Ovary (tissue), 9 donors: ENCODE results near the gene PLA2G4D. TPM values are rescaled to one million over a fixed set of nuclear protein-coding genes. Genes with fewer than 3 reads are reported as not detected.

ENCODE experiments used
- DNase-seq, 5 donors: peaks; one replicate each; pipeline ENCODE4 v3.0.0-alpha.2; 2019 to 2020
- H3K27ac ChIP-seq, 2 donors: fragments of 200-600 bp; one replicate each; pipeline versions ENCODE4 v1.5.1 to v1.8.0; 2019 to 2022
- H3K27me3 ChIP-seq: fragments of 200-600 bp; one replicate; pipeline ENCODE4 v1.8.0; 2022
- H3K36me3 ChIP-seq: fragments of 200-600 bp; sonication (generic); one replicate; pipeline ENCODE4 v1.5.1; 2019
- H3K4me1 ChIP-seq: one replicate; pipeline ENCODE4 v1.8.1; 2013; ENCODE audit warnings: mild to moderate bottlenecking, moderate library complexity; ENCODE audit not compliant: insufficient read depth
- H3K4me3 ChIP-seq: fragments of 200-600 bp; sonication (generic); one replicate; pipeline ENCODE4 v1.5.1; 2017
- H3K9me3 ChIP-seq, 2 donors: fragments of 200-600 bp in 1 of 2; sonication (generic) in 1 of 2; one replicate each; pipeline versions ENCODE4 v1.5.1 to v1.8.1; 2013 to 2019; ENCODE audit warnings: mild to moderate bottlenecking in 1 of 2, moderate library complexity in 1 of 2
- CTCF ChIP-seq, 3 donors: fragments of 450-650 bp in 2 of 3; fragments of 200-600 bp in 1 of 3; IDR thresholded peaks; one replicate each; pipeline versions ENCODE4 v1.5.1 to v1.8.0; 2016 to 2022; ENCODE audit warnings: antibody characterized with exemption in 3 of 3, mild to moderate bottlenecking in 1 of 3
- EP300 ChIP-seq: sonication (generic); formaldehyde crosslinking; IDR thresholded peaks from one replicate; pipeline ENCODE4 v1.6.1; 2017; ENCODE audit warnings: antibody characterized with exemption
- POLR2A ChIP-seq: fragments of 450-650 bp; IDR thresholded peaks from one replicate; pipeline ENCODE4 v1.6.1; 2017; ENCODE audit warnings: antibody characterized with exemption, mild to moderate bottlenecking, moderate library complexity
- WGBS, 3 donors: extraction: QIAGEN DNeasy Blood & Tissue Kit in 1 of 3; methylation state at CpG; one replicate each; pipeline versions ENCODE4 v1.1.5 to v1.1.7; 2013 to 2017; 5-methylcytosine and 5-hydroxymethylcytosine counted together
- intact Hi-C, 4 donors: fragments of 100-400 bp; cut with DNase I; formaldehyde crosslinking; loops; one replicate each; pipeline versions ENCODE4 v1.11.0 to v1.15.1; 2022 to 2023
- polyA plus RNA-seq, 2 donors: library from polyadenylated mRNA; stranded (reverse); fragments of 200-250 nt in 1 of 2; fragments of 350-450 nt in 1 of 2; fragmentation: Illumina TruSeq in 1 of 2; extraction: RNeasy Lipid Tissue Mini Kit (QIAGEN cat#74804) in 1 of 2; gene quantifications; one replicate each; pipeline ENCODE4 v1.2.3, GENCODE V29; 2013 to 2014
- total RNA-seq, 7 donors: library from RNA; depleted of rRNA in 2 of 7; stranded (reverse); fragments of >200 nt in 2 of 7; fragmentation: NEBNext Ultra II Directional in 3 of 7; extraction: Animal tissue kit (Norgen Biotek cat#: 25700) in 3 of 7; gene quantifications; one replicate each; pipeline versions ENCODE4 v1.1.0 to v1.2.4, GENCODE V29; 2016 to 2023
- donor health status: DM: no; HTN: no; CAD: no; lungs with moderate emphysema.
- donor health status: DM: no; HTN: no; CAD: no.
- donor health status: Bipolar disorder and iron deficiency.
- donor health status: DM: yes; HTN: yes; CAD: no.
- donor health status: DM: no; HTN: no; CAD: no.
- donor health status: DM: yes; HTN: yes; CAD: no.

PLA2G4D gene
- total and polyA plus RNA-seq, 9 donors = 0.11 to 0.12 TPM; not detected in 7

GRCh38 chr15:42036112-42036905 lies 58.1 kb downstream of the PLA2G4D start:
- no peak for TF ChIP-seq EP300
- no peak for TF ChIP-seq POLR2A
- TF ChIP-seq CTCF (IDR thresholded peaks at IDR 0.05) = no peak
- 80 to 84% (median 81%) methylated on average over 23 to 45 of the region's 45 CpGs for WGBS, 3 donors
- Histone ChIP-seq H3K27me3 (no peaks in the 10 kb centered on the region), H3K4me1 (no peaks in the 10 kb centered on the region), H3K9me3 (no peaks in the 10 kb centered on the region), H3K36me3 (no peaks in the 10 kb centered on the region), H3K27ac (no peak overlapping the region), H3K4me3 (no peak overlapping the region)
- DNase-seq = no peak
- intact Hi-C loops = no loop called here

GRCh38 chr15:42035435-42035761 lies 59.0 kb downstream of the PLA2G4D start:
- no peak for TF ChIP-seq CTCF (IDR thresholded peaks at IDR 0.05)
- intact Hi-C loops = no loop called here
- 60 to 62% (median 61%) methylated on average over 3 of the region's 3 CpGs for WGBS, 3 donors
- no peak overlapping the region for H3K4me3 ChIP-seq
- no peaks in the 10 kb centered on the region for H3K4me1 ChIP-seq
- DNase-seq = no peak
- H3K9me3 ChIP-seq = no peaks in the 10 kb centered on the region
- no peaks in the 10 kb centered on the region for H3K36me3 ChIP-seq
- no peak overlapping the region for H3K27ac ChIP-seq
- H3K27me3 ChIP-seq = no peaks in the 10 kb centered on the region

GRCh38 chr15:42034628-42035434 lies 59.5 kb downstream of the PLA2G4D start:
- Histone ChIP-seq H3K9me3 (no peaks in the 10 kb centered on the region), H3K27ac (no peak overlapping the region), H3K4me1 (no peaks in the 10 kb centered on the region), H3K27me3 (no peaks in the 10 kb centered on the region), H3K4me3 (no peak overlapping the region), H3K36me3 (no peaks in the 10 kb centered on the region)
- 71 to 73% (median 72%) methylated on average over 8 of the region's 8 CpGs for WGBS, 3 donors
- TF ChIP-seq EP300 (no peak), CTCF (IDR thresholded peaks at IDR 0.05) (no peak), POLR2A (no peak)
- intact Hi-C loops = no loop called here
- DNase-seq = no peak

- no peak for TF ChIP-seq EP300
- TF ChIP-seq POLR2A = no peak
- no peak for TF ChIP-seq CTCF (IDR thresholded peaks at IDR 0.05)
- H3K4me1 ChIP-seq = no peaks in the 10 kb centered on the region
- H3K4me3 ChIP-seq = no peak overlapping the region
- no peaks in the 10 kb centered on the region for H3K27me3 ChIP-seq
- 73 to 89% (median 81%) methylated on average over 3 of the region's 3 CpGs for WGBS, 3 donors
- no peak overlapping the region for H3K27ac ChIP-seq
- no peaks in the 10 kb centered on the region for H3K9me3 ChIP-seq
- no peak for DNase-seq
- H3K36me3 ChIP-seq = no peaks in the 10 kb centered on the region
- intact Hi-C loops = no loop called here
These were observed 61.0 kb downstream of the PLA2G4D start for GRCh38 chr15:42033214-42033873.
